ENCODE results near the gene CAP1. TPM values are rescaled to one million over a fixed set of nuclear protein-coding genes. Genes with fewer than 3 reads are reported as not detected.

Gene CAP1
- polyA plus RNA-seq, 1 donor from 2014 or later = 162 TPM

- no peak overlapping the region for H3K4me3 ChIP-seq (ENCODE audit: low read length)
- no peak for TF ChIP-seq MXI1 (conservative IDR thresholded peaks at IDR 0.05; ENCODE audit: poor library complexity, severe bottlenecking)
- TF ChIP-seq SMC3 (conservative IDR thresholded peaks at IDR 0.05; ENCODE audit: poor library complexity) = no peak
- no peak for TF ChIP-seq REST (IDR thresholded peaks at IDR 0.05; ENCODE audit: borderline replicate concordance)
- no peak for TF ChIP-seq RAD21 (conservative IDR thresholded peaks at IDR 0.05)
- TF ChIP-seq POLR2AphosphoS5 (IDR thresholded peaks at IDR 0.05) = no peak
- no peak for TF ChIP-seq CTCF (IDR thresholded peaks at IDR 0.05; ENCODE audit: poor library complexity, severe bottlenecking)
- no peak for TF ChIP-seq TAF1 (IDR thresholded peaks at IDR 0.05; ENCODE audit: low read depth)
- no peak for TF ChIP-seq EZH2 (IDR thresholded peaks at IDR 0.05; ENCODE audit: borderline replicate concordance, insufficient read depth, low read length, poor library complexity, severe bottlenecking)
- no peak for TF ChIP-seq EP300 (conservative IDR thresholded peaks at IDR 0.05; ENCODE audit: poor library complexity, severe bottlenecking)
- H3K4me2 ChIP-seq (ENCODE audit: low read length) = no peak overlapping the region
- H3K9me3 ChIP-seq (ENCODE audit: low read length) = no peaks in the 10 kb centered on the region
- H3K79me2 ChIP-seq (replicated peaks; ENCODE audit: insufficient read depth, low read length) = no peaks in the 10 kb centered on the region
- H3K9ac ChIP-seq (ENCODE audit: low read length) = no peak overlapping the region
- no peak overlapping the region for H3K27ac ChIP-seq (ENCODE audit: low read length)
- no peaks in the 10 kb centered on the region for H3K36me3 ChIP-seq (ENCODE audit: insufficient read depth, low read length)
- H3F3A ChIP-seq (ENCODE audit: insufficient read depth, low read length, poor library complexity, severe bottlenecking) = no peaks in the 10 kb centered on the region
- H4K20me1 ChIP-seq (ENCODE audit: insufficient read depth) = no peaks in the 10 kb centered on the region
- H2AFZ ChIP-seq (ENCODE audit: low read depth, low read length) = no peak overlapping the region
- no peaks in the 10 kb centered on the region for H3K27me3 ChIP-seq (ENCODE audit: insufficient read depth, low read depth, low read length)
- H3K9me2 ChIP-seq (ENCODE audit: insufficient read depth, low read length) = no peaks in the 10 kb centered on the region
Measured at GRCh38 chr1:40003156-40004093, 37.1 kb upstream of the CAP1 start.

- H3K4me2 ChIP-seq (ENCODE audit: low read length) = no peak overlapping the region
Measured at GRCh38 chr1:40004857-40005256, 35.7 kb upstream of the CAP1 start.

More at GRCh38 chr1:40004857-40005256, 35.7 kb upstream of the CAP1 start:
- Histone ChIP-seq H3K79me2 (replicated peaks; ENCODE audit: insufficient read depth, low read length) (no peaks in the 10 kb centered on the region), H3K27me3 (ENCODE audit: insufficient read depth, low read depth, low read length) (no peaks in the 10 kb centered on the region), H3K36me3 (ENCODE audit: insufficient read depth, low read length) (no peaks in the 10 kb centered on the region), H3K9ac (ENCODE audit: low read length) (no peak overlapping the region), H2AFZ (ENCODE audit: low read depth, low read length) (no peak overlapping the region), H3K4me3 (ENCODE audit: low read length) (no peak overlapping the region), H3K27ac (ENCODE audit: low read length) (no peak overlapping the region), H3K9me3 (ENCODE audit: low read length) (no peaks in the 10 kb centered on the region), H3F3A (ENCODE audit: insufficient read depth, low read length, poor library complexity, severe bottlenecking) (no peaks in the 10 kb centered on the region), H4K20me1 (ENCODE audit: insufficient read depth) (no peaks in the 10 kb centered on the region), H3K9me2 (ENCODE audit: insufficient read depth, low read length) (no peaks in the 10 kb centered on the region)
- TF ChIP-seq EP300 (conservative IDR thresholded peaks at IDR 0.05; ENCODE audit: poor library complexity, severe bottlenecking) (no peak), SMC3 (conservative IDR thresholded peaks at IDR 0.05; ENCODE audit: poor library complexity) (no peak), TAF1 (IDR thresholded peaks at IDR 0.05; ENCODE audit: low read depth) (no peak), CTCF (IDR thresholded peaks at IDR 0.05; ENCODE audit: poor library complexity, severe bottlenecking) (no peak), REST (IDR thresholded peaks at IDR 0.05; ENCODE audit: borderline replicate concordance) (no peak), RAD21 (conservative IDR thresholded peaks at IDR 0.05) (no peak), MXI1 (conservative IDR thresholded peaks at IDR 0.05; ENCODE audit: poor library complexity, severe bottlenecking) (no peak), POLR2AphosphoS5 (IDR thresholded peaks at IDR 0.05) (no peak), EZH2 (IDR thresholded peaks at IDR 0.05; ENCODE audit: borderline replicate concordance, insufficient read depth, low read length, poor library complexity, severe bottlenecking) (no peak)

Measured in neural cell (in vitro differentiated cells).